GM19099 (cell line): ENCODE results near the gene SYNGR3.

Experiments
- POLR2A ChIP-seq: IDR thresholded peaks from 3 replicates; pipeline ENCODE4 v1.6.1; 2011; ENCODE audit warnings: low read depth; ENCODE audit not compliant: insufficient read length; ENCODE audit errors: extremely low read depth

Gene SYNGR3

DNA sequence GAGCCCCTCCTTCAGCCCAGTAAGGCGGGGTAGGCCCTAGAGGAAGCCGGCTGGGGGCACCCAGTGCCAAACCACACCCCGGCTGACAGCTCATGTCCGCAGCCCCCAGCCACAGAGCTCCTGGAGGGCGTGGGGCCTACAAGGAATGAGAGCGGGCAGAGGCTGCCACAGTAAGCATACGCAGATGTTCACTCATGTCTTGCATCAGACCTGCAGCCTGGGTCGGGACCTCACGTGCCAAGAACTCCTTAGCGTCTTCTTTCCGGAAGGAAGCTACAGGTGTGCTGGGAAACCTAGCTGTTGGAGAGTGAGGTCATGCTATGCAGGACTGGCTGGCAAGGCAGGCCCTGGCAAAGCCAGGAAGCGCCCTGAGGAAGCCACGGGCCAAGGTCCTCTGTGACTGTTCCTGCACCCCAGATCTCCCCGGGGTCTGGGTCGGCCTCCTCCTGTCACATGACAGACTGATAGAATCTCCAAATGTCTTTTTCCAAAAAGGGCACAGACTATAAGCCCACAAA is 18.3 kb downstream of the SYNGR3 start:
- no peak for TF ChIP-seq POLR2A

DNA sequence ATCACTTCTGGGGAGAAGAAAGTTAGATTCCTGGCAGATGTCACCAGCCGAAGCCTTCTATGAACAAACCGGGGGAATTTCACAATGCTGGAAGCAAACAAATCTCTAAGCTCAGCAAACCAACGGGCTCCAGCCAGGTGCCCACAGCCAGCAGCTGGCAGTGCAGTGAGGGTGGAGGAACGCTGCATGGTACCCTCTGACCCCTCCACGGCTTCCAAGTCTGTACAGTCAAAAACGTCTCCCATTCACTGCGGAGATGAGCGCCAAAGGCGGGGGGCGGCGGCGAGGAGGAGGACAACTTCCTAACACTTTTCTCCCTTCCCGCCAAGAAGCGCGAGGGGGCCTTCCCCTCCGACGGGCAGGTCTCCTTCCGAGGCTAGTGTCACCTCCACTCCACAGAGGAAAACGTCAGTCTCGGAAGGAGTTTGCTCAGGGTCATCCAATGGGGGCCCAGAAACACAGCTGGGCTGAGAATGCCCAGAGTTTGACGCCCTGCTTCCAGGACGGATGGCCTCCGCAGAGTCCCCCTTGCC is 18.9 kb downstream of the SYNGR3 start:
- no peak for TF ChIP-seq POLR2A

DNA sequence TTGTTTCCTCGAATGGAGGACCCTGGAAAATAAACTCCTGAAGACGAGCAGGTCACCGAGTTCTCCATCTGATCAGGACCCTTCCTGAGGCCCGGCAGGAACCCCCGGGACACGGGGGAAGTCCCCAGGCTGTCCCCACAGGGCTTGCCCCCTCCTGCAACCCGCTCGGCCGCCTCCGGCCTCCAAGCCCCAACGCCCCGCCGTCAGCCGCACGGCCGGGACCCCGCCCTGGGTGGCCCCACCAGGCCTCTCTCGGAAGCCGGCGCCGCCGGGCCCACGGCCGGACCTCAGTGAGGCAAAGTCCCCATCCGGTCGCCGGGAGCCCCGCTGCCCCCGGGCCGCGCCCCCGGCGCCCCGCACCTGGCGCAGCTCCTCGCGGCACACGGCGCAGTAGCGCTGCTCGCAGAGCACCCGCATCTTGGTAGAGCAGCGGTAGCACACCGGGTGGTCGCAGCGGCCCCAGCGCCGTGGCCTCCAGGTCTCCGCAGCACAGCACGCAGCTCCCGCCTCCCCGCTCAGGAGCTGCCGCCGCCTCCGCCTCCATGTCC is 19.5 kb downstream of the SYNGR3 start:
- no peak for TF ChIP-seq POLR2A

DNA sequence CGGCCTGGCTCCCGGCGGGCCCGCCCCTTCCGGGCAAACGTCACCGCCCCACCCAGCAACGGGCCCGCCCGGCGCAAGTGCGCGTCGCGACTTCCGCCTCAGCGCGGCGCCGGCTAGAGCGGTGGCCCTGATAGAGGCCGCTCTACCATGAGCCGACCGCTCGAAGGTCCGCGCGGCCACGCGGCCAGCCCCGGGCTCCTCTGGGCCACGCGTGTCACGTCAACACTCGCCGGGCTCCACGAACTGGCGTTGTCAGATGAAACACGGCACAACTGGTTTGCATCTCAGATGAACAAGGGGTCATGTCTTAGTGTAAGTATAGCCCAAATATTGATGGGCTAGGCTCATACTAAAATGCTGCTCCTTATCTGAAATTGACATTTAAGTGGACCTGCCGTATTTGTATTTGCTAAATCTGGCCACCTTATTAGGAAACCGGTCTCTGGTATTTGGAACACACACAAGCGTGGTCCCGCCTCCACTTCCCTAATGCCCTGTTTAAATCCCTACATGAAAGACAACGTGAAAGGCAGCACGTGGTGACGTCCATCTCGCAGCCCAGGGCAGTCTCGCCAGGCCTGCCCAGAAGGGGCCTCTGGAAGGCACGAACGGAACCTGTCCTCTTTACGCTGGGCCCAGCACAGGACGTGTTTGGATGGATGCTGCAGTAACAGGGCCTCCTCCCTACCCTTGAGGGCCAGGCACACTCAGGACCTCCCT is 20.2 kb downstream of the SYNGR3 start, which contains the start of gene ZNF598:
ZNF598 (minus strand) TSS at position 31 of the 720 bp plus-strand sequence.
- TF ChIP-seq POLR2A: peak; percentile 96

DNA sequence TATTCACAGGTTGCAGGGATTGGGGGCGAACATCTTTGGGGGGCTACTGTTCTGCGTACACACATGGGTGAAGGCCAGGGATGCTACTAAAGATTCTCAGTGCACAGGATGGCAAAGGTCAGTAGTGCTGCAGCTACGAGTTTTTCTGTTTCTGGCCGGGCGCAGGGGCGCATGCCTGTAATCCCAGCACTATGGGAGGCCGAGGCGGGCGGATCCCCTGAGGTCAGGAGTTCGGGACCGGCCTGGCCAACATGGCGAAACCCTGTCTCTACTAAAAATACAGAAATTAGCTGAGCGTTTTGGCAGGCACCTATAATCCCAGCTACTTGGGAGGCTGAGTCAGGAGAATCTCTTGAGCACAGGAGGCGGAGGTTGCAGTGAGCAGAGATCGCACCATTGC is 23.8 kb downstream of the SYNGR3 start:
- TF ChIP-seq POLR2A: no peak

DNA sequence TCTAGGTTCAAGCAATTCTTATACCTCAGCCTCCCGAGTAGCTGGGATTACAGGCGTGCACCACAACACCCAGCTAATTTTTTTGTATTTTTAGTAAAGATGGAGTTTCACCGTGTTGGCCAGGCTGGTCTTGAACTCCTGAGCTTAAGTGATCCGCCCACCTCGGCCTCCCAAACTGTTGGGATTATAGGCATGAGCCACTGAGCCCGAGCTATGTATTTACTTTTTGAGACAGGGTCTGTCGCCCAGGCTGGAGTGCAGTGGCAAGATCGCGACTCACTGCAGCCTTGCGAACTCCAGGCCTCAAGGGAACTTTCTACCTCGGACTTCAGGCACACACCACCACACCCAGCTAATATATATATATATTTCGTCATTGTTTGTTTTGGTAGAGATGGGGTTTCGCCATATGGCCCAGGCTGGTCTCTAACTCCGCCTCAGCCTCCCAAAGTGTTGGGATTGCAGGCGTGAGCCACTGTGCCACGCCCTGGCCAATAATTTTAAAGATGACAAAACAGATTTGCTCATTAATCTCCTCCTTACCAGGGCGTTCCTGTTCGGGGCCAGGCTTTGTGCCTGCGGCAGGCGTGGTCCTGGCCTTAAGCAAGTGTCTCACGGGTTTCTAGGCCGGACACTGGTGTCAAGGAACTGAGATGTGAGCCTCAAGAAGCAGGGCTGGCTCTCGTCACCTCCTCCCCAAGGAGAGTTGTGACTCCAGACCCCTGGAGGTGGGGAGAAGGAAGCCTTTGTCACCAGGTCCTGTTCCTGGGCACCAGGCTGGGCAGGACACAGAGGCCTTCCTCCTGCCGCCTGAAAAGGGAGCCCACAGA is 25.6 kb downstream of the SYNGR3 start:
- no peak for TF ChIP-seq POLR2A

DNA sequence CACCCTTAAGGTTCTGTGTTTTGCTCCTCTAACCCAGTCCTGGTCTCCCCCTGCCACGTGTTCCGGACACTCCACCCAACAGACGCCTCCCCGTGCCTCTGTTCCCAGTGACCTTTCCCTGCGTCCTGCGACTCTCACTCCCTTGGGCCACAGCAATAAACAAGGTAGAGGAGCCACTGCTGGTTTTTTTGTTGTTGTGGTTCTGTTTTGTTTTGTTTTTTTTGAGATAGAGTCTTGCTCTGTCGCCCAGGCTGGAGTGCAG is 26.1 kb downstream of the SYNGR3 start:
- TF ChIP-seq POLR2A: no peak

DNA sequence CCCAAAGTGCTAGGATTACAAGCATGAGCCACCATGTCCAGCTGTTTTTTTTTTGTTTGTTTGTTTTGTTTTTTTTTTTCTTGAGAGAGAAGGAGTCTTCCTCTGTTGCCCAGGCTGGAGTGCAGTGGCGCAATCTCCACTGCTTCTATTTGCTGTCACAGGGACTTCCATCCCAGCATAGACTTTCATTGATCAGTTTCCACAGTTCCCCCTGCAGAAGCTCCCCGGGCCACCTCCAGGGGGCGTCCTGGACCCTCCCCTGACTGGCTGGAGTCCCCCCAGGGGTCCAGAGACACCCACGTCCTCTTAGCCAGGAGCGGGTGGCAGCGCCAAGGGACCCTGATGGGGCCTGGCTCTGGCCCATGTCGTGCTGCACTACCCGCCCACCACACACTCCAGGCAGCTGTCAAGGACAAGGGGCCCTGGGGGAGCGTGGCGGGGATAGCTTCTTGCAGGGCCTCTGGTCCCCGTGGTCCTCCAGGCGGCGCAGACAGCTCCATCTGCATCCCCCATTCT is 26.7 kb downstream of the SYNGR3 start:
- TF ChIP-seq POLR2A: no peak

DNA sequence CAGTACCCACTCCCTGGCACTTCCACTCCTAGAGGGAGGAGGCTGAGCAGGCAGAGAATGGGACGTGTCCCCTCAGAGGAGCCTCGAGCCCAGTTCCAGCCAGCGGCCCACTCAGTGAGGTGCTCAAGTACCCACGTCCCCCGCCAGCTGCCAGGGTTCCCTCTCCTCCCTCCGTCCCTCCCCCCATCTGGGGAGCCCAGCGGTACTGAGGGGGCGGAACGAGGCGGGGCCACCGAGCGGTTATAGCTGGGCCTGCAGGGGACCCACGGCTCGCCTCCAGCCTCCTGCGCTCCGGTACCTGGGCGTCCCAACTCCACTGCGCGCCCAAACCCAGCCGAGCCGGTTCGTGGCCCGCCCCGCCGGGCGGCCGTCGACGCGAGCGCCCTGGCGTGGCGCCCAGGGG is 29.7 kb downstream of the SYNGR3 start, which contains the start of gene NPW:
NPW (plus strand) TSS at position 268 of the 403 bp plus-strand sequence.
- no peak for TF ChIP-seq POLR2A

DNA sequence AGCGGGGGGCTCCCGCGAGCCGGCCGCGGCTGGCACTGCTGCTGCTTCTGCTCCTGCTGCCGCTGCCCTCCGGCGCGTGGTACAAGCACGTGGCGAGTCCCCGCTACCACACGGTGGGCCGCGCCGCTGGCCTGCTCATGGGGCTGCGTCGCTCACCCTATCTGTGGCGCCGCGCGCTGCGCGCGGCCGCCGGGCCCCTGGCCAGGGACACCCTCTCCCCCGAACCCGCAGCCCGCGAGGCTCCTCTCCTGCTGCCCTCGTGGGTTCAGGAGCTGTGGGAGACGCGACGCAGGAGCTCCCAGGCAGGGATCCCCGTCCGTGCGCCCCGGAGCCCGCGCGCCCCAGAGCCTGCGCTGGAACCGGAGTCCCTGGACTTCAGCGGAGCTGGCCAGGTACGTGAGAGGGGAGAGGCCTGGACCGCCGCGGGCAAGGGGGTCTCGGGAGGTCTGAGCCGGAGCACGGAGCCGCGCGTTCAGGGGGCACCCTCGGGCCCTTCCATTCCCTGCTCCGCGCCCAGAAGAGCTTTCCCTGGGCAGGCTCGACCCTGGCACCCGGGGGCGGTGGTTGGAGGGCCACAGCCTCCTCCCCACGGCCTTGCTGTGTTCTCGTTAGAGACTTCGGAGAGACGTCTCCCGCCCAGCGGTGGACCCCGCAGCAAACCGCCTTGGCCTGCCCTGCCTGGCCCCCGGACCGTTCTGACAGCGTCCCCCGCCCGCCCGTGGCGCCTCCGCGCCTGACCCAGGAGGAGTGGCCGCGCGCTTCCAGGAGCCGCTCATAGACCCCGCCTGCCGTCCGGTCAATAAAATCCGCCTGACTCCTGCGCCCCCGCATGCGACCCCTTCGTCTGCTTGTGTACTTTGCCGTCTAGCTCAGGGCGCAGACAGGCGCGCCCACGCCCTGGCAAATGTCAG is 30.4 kb downstream of the SYNGR3 start:
- TF ChIP-seq POLR2A: no peak

DNA sequence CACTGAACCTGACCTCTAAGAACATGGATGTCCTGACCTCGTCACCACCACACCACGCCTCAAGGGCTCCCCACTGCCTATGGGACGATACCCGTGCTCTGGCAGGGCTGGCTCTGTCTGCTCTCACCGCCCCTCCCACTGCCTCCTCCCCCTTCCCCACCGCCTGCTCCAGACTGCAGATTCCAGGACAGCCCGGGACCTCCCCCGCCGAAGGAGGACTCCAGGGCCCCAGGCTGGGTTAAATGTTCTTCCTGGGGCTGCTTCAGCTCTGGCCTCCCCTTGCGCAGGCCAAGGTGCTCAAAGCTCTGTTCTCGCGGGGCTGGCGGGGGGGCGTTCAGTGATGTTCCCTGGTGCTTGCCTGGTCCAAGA is 32.9 kb downstream of the SYNGR3 start:
- TF ChIP-seq POLR2A: no peak

DNA sequence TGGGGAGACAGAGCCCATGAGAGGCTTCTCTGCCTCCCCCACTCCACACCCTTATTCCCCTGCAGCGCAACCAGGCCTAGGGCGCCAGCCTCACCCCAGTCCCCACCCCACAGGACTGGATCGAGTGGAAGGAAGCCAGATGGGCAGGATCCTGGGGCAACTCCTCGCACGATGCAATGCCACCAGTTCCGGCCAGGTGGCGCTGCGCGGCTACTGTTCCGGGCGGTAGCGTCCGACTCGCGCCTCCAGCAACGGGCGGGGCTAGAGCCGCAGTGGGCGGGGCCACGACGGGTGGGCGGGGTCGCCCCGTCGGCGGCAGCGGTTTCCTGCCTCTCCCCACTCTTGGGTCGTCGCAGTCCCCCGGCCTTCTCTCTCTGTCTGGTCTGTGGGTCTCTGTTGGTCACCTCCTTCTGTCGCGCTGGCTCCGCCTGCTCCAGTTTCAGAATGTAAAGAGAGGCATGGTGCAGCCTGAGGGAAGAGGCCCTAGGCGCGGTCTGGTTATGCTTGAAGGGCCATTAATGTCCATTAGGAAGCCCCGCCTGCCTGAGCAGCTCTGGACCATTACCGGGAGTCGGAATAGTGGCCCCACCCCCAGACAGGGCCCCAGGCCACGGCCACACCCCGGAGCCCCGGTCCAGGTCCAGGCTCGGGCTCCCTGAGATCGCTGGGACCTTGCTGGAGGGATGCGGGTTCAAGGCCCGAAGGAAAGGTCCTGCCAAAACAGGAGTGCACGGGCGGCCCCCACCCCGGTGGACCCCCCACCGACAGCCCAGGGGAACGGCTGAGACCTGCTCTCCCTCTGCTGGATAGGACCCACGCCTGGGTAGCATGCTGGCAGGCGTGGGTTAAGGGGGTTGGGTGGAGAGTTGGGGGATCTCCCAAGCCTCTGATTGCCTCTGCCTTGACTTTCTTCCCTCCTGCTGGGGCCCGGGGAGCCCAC is 33.6 kb downstream of the SYNGR3 start:
- TF ChIP-seq POLR2A: no peak

DNA sequence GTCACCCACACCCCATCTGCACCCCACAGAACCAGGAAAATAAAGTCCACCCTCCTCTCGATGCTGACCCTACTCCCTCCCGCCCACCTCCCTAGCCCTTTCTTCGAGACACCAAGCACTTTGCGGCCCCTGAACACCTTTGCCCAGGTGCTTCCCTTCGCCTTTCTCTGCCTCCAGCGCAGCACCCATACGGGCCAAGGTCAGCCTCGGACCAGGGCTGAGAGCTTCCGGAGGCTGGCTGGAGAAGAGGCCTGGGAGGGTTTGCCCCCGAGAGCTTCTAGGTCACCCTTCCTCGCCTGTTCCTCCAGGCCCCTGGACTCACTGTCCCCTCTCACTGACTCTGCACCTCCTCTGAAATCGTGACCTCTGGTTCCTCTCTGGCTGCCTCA is 34.3 kb downstream of the SYNGR3 start:
- TF ChIP-seq POLR2A: no peak

DNA sequence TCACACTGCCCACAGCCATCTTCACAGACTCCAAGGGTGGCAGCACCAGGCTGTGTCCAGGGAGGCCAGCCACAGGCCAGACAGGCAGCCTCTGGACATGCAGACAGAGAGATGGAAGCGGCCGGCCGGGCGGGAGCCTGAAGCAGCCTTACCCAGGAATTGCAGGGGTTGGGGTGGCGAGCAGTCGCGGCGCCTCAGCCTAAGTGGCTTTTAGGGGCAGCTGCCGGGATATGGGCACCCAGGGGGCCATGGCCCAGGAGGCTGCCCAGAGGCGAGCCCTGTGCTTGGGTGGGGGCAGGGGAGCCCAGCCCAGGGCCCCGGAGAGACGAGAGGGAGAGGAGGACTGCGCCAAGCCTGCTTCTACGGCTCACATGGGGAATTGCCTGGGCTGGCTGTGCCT is 35.5 kb downstream of the SYNGR3 start:
- no peak for TF ChIP-seq POLR2A

DNA sequence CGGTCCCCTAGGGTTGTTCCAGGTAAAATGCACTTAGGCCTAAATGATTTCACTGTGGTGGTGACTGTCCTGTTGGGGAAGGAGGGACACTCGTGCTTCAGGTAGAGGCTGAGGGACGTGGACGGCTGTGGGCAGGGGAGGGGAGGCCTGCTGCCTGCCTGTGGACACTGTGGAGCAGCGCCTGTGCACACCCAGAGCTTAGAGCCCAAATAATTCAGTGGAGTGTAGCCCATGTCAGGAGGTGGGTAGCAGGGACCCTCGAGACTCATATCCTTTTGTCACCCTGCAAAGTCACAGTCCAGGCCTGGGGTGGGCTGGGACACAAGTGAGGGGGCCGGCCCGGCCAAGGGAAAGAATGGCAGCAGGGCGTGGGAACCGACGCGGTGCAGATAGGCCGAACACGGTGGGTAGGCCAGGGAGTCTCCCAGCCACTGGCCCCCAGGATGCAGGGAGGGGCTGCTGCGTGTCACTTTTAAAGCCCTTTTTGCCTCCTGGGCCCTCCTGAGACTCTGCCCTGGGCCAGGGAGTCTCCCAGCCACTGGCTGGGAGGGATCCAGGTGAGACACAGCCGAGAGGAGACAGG is 36.2 kb downstream of the SYNGR3 start:
- no peak for TF ChIP-seq POLR2A
